Measurements from ENCODE around the gene GLRA2.

GLRA2 gene

DNA sequence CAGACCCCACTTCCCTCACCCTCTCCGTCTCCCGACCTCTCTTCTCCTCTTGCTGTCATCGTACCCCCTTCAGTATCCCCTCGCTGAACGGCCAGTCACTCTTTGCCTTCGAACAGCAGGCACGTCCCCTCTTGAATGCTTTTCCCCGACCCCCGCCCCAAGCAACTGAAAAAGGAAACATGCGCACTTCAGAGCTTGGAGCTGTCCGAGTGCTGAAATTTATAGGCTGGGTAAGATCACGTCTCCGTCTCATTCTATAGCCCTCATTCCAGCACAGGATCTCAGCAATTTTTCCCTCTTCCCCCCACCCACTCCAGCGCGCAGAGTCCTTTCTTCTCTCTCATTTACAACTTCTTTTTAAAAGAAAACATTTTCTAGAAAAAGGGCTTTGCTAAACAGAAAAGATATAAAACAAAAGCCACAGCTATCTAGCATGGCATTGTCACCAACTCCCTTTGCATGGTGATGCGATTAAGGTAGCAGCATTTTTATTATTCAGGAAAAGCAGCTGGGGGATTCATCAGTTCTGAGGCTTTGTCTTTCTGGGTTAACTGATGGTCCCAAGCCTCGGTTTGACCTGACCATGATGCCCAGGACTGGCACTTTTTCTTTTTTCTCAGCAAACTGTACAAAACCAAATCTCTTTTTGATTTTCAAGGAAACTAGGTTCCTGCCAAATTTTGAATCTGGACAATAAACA lies at the start of gene GLRA2:
TSS of gene GLRA2 (plus strand) at position 247 of the 700 bp plus-strand sequence. CDS start 522 bp downstream, outside the sequence.
- DNase-seq (ENCODE audit: low read depth in 2 of 2): no peak

DNA sequence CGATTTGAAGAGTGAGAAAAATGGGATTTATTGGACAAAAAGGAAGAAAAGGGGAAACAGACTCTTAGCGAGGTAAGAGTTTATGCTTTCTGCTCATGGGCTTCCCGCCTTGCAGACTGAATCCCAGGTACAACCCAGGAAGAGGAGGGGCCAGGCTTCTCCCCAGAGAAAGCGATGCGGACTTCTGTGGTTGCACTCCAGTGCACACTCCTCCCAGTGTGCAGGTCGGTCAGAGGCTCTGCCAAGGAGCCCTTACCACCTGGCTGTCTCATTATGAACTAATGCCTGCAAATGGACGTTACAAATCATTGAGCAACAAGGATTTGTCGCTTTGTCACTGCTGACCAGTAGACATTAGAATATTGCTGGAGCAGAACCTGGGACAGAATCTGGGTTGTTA lies 39.9 kb upstream of the GLRA2 start:
- no peak for DNase-seq (ENCODE audit: low read depth in 2 of 2)

DNA sequence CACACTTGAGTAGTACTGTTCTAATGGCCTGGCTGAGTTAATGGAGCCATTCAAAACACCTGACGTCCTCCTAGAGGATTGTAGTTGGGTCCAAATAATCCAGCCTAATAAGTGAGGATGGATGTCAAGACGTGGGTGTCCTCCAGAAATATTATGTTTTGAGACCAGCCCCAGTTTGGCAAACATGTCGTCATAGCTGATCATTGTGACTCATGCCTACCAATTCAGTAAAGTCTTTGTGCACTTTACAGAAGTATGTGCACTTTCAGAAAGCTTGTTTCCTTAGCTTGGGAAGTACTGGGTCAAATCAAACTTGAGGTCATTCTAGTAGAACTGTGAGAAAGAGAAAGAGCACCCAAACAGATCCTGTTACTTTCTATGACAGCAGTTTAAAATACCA lies 37.6 kb upstream of the GLRA2 start:
- no peak for DNase-seq (ENCODE audit: low read depth in 2 of 2)

DNA sequence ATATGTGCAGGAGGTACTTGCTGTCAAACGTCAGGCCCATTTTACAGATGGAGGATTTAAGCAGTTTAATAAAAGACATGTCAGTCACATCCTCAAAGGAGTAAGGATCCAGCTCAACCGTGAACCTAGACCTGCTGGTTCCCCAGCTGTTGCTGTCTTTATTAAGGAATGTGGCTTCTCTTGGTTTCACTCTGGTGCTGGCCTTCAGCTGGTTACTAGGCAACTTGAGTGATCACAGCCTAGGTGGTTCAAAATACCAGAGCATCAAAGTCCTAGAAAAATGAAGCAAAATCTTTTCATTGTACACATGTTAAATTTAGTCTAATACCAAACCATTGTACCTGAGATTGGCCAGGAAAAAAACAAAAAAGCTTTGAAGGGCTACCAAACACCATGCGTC lies 32.7 kb upstream of the GLRA2 start:
- no peak for DNase-seq (ENCODE audit: low read depth in 2 of 2)

DNA sequence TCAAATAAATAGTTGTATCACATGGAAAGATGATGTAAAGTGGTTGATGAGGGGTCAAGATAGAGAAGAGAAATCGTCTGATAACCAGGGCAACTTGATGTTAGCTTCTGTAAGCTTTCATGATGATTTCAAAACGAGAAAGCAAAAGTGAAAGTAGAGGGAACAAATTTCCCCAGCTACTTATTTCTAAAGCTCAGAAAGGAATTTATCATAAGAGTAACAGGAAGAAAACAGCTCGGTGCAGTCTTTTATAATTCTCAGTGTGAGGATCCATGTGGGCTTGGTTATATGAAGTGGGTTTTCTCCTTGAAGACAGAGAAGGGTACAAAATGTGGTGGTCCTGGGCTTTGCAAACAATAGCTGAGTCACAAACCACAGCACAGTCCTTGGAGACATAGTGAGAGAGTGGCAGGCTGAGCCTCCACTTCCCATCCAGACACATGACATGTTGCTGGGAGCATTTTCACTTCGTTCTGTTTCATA lies 32.1 kb upstream of the GLRA2 start:
- DNase-seq (ENCODE audit: low read depth in 2 of 2): no peak

DNA sequence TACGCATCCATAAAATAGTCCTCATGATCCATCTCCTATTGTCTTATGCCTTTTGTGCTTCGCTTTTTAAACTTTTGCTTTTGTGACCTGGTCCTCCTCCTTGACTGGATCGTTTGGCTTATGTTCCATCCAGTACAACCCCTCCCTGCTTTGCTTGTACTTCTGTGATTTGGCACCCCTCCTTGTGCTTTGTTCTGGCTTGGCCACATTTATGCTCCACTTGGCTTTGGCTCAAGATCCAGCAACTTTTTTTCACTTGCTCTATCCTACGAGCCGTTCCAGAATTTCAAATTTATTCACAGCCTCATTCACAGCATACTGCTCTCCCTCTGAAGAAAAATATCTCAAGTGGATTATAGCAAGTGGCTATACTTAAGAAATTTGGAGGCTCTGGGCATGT lies 28.0 kb upstream of the GLRA2 start:
- DNase-seq (ENCODE audit: low read depth in 2 of 2): no peak

DNA sequence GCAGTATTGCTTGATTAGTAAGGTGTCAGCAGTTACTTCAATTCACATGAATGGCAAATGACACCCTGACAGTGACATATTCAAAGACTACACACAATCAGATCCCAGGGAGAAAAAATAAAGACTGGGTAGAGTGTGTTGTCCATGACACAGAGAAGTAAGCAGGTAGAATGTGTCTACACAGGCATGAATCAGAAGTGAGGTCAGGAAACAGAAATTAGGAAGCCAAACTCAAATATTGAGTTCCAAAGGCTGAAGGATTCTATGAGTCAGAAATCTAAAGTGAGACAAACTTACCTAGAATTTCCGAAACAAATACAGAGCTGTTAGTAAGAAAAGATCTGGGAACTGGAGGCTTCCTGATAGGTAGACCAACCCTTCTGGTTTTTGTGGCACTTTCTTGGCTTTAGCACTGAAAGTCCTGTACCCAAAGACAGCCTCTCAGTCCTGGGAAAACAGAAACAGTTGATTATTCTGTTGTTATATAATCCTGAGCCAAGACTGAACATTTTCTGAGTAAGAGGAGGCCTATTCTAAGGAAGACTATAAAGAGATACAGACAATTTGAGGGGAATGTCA lies 24.3 kb upstream of the GLRA2 start:
- no peak for DNase-seq (ENCODE audit: low read depth in 2 of 2)

DNA sequence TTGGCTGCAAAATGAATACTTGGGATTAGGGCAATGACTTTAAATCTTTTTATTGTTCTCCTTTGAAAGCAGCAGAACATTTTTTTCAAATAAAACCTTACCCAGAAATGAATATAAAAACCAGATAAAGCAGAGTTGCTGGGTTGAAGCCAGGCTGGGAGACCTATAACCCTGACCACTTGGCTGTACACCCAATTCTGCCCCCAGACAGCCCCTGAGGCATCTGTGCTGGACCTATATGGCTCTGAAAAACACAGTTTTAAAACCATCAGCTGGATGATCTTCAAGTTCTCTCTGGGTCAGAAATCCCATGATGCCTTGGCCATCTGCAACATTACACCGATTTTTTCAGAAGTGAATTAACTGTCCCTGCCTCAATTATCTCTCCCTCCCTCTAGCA lies 23.7 kb upstream of the GLRA2 start:
- no peak for DNase-seq (ENCODE audit: low read depth in 2 of 2)

DNA sequence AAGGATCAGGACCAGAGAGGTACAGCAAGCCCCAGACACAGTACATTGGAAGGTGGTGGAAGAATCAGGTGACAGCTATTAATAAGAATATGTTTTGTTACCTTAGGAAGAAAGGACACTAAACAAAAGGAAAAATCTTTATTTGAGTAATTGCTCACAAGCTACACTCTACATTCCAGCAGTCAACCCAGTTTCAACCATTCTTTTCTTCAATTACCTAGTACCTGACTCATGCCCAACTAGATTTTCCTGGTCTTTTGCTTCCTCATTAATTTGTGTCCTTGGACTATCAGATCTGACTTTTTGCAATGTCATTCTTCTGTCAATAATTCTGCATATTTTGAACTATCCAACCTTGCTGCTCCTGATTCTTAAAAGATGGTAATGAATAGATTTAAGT lies 22.5 kb upstream of the GLRA2 start:
- no peak for DNase-seq (ENCODE audit: low read depth in 2 of 2)

DNA sequence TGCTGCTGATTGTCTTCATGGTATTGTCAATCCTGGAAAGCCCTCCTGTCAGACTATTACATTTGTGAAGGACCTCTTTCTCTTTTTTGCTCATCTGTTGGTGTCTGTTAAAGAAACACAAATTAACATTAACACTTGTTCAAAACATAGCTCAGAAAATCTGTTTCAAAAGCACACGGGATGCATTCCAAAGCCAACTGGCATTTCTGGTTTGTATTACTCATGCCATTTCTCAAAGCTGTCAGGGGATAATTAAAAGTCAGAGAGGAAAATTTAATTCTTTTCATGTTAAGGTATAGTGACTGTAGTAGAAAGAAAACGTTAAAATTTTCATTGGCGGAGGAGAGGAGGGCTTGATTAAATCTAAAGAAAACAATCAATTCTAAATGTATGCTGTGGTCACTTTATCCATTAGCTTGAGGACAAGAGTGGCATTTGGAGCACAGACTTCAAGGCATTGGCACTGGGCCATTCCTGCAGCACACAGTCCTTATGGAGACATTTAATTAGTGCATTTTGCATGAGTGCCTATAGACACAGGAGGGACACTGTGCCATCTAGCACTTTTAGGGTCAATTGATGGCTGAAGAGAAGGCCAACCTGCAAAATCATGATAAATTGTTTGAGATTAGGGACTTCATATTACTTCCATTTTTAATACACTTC lies 21.2 kb upstream of the GLRA2 start:
- no peak for DNase-seq (ENCODE audit: low read depth in 2 of 2)

DNA sequence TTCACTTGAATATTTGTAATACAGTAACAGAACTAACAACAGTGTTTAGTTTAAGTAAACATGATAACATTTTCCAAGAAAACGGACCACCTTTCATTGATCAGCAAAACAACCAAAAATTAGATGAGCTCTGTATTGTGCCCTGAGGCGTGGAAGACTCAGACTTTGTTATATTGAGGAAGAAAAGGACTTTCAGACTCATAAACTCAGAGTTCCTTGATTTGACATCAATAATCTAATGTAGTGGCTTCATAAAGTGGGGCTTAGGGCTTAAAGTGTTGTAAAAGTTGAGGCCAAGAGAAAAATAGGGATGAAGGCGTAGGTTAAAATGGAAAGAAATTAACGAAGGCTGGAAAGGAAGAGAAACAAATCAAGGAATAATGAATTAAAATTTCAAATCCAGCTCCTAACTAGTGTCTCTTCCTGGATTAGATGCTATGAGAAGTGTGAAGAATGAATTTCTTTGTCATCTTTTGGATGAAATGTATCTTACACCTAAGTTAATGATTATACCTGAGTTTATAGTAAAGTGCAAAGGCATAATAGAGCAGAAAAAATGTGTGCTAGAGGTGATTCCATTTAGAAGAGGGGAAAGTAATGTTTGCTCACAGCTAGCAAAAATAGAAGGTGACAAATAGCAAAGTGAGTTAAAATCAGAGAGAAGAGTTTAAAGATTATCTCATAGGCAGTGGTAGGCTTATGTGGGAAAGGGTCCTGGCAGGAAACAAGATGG lies 19.8 kb upstream of the GLRA2 start:
- no peak for DNase-seq (ENCODE audit: low read depth in 2 of 2)

DNA sequence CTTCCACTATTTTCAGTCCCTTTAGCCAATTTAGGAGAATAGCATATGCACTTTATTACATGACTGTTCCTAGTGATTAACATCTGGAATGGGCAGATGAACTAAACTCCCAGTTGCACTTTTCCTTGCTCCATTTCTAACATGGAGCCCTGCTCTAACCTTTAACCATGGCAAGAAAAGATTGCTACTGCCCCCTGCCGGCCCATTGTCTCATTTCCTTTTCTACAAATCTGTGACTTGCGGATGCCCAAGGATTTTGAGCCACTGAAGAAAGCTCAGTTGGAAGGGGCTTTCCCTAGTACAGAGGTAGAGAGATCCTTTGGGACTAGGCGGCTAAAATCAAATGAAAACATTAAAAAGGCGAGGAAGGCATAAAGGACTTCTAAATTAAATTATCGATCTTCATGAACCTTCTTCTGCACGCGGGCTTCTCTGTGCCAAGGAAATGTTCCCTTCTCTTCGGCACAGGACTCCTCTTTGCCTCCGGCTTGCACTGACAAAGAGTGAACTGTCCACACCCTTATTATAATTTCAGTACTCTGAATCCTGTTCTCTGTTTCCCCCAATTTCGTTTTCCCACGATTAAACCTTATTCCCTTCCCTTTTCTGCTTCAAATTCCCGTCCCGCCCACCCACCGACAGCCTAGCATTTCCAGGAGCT lies 577 bp upstream of the GLRA2 start:
- no peak for DNase-seq (ENCODE audit: low read depth in 2 of 2)

DNA sequence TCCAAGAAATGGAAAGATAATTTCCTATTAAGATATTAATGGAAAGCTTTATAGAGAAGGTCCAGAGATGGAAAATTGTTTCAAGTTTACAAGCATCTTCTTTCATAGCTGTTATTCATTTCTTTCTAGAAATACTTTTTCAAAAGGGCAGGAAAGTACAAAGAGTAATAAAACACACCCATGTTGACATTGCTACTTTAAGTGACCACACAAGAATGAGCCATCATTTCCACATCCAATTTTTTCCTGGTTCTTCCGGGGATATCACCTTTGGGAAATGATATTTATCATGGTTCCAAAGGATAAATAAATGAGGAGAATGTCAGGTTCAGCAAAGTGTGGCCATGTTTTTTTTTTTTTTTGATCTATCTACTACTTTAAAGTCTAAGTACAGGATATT lies 4.5 kb downstream of the GLRA2 start:
- DNase-seq (ENCODE audit: low read depth in 2 of 2): no peak

DNA sequence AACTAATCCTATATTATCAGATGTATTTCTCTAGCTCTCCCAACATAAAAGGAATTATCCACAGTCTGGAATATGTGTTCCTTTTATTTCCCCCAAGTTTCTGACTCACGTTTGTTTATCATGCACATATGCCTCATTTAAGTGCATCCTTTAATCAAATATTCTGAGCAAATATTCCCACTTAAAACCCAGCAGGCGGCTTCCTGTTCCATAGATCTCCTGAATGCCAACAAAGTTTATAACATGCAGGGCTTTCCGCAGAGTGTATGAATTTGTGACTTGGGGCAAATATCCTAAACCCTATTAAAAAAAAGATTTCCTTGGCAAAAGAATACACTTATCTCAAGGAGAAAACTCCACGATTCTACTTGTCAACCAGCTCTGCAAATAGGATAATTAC lies 16.9 kb downstream of the GLRA2 start:
- DNase-seq (ENCODE audit: low read depth in 2 of 2): no peak

DNA sequence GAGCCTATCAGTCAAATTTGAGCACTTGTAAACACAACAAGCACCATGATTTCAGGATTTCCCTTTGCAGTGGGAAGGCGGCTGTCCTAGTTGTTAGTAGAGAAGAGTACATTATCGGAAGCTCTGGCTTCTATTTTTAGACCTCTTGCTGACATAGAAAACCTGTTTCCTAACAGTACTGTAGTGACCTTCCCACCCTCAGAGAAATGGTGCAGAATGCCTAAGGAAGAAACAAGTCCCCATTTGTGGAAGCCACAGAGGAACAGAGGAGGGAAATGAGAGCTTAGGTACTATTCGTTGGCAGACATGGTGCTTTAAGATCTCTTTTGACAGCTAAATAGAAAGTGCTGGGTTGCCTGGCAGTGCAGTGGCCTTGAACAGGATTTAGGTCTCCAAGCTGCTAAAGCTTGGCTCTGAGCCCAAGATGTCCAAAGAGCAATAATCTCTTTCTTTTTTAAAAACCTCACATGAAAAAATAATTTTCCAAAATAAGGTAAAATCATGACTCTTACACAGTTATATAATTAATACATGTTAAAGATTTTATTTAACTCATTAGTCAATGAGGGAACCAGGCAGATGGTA lies 24.9 kb downstream of the GLRA2 start:
- DNase-seq (ENCODE audit: low read depth in 2 of 2): no peak

DNA sequence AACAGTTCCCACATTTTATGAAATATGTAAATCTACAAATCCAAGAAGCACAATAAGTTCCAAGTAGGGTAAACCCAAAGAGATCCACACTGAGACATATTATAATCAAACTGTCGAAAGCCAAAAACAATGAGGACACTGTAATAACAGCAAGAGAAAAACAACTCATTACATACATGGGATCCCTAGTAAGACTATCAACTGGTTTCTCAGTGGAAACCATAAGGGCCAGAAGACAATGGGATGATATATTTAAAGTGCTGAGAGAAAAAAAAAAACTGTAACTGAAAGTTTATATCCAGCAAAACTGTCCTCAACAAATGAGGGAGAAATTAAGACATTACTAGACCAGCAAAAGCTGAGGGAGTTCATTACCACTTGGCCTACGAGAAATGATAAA lies 34.7 kb downstream of the GLRA2 start:
- no peak for DNase-seq (ENCODE audit: low read depth in 2 of 2)

DNA sequence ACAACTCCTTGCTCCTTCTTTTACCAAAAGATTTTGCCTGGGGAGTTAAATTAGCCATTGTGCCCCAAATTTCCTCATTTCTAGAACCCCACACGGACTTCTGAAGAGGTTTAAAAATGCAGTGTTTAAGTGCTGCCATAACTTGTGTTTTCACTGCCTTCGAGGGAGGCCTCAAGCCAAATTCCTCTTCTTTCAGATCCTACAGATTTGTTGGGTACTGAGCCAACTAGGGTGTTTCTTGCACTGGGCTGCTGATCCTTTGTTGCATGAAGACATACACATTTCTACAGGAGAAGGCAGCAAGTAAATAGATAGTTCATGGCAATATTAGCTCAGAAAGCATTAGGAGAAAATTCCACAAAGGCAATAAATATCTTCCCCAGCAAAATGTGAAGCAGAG lies 43.8 kb downstream of the GLRA2 start:
- no peak for DNase-seq (ENCODE audit: low read depth in 2 of 2)

DNA sequence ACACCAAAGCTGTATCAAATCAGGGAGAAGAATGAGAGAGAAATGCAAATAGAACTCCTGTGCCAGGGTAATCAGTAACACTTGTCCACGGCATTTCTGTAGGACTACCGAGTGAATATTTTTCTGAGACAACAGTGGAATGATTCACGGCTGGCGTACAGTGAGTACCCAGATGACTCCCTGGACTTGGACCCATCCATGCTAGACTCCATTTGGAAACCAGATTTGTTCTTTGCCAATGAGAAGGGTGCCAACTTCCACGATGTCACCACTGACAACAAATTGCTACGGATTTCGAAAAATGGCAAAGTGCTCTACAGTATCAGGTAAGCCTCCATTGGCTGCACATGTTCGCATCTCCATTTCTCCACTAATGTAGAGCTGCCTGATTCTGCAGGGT lies 51.7 kb downstream of the GLRA2 start:
- no peak for DNase-seq (ENCODE audit: low read depth in 2 of 2)

DNA sequence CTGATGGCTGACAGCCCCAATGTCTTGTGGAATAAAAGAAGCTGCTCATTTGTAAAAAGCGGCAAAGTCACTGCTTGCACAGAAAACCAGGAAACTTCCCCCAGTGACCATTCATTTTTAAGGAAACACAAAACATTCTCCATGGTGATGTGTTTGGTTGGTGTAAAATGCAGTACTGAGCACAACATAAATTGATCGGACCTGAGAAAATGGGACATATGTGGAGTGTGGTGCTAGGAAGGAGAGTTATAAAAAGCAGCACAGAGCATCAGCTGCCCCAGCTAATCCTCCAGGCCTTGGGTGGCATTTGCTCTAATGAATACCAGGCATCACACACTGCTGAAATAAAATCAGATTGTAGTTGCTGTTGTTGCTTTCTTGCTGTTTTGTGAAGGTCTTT lies 55.2 kb downstream of the GLRA2 start:
- DNase-seq (ENCODE audit: low read depth in 2 of 2): no peak

DNA sequence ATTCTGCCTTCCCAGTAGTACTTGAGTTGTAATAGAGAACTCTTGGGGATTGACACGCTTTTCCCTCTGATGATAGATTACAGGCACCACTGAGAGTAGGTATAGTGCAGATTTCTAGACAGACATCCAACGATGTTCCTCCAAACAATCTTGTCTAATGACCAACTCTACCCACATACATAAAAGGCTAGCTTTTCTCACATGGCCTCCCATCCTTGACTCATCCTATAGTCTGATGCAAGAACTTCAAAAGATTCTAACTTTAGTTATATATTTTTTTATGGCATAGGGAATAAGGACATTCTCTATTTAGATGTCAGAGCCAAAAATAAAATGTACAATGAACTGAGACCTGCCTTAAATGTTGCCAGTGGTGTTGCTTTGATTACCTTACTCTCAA lies 60.9 kb downstream of the GLRA2 start:
- DNase-seq (ENCODE audit: low read depth in 2 of 2): no peak

DNA sequence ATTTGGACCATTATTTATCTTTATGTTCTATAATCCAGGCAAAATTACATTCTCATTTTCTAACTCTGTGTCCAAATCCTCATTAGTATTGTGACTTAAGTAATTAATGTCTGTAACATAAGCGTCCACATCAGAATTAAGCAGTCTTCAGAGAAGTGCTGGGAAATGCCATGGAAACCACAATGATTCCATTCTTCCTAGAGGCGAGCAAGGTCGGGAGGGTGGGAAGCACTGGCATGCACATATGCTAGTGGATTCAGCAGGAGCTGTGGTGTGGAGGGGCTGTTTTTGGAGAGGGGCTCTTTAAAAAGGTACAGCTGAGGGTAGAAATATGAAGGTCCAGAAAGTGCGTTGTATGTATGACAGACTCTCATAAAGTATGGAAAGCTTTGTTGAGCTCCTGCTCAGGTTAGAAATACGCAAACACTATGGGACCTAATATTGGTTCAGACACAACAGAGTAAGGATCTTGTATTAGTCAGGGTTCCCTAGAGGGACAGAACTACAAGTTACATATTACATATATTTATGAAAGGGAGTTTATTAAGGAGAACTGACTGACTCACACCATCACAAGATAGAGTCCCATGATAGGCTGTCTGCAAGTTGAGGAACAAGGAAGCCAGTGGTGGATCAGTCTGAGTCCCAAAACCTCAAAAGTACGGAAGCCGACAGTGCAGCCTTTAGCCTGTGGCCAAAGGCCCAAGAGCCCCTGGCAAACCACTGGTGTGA lies 61.5 kb downstream of the GLRA2 start:
- no peak for DNase-seq (ENCODE audit: low read depth in 2 of 2)

All from stimulated activated CD8-positive, alpha-beta memory T cell treated with anti-CD3 and anti-CD28 coated beads, Interleukin-7, amount 100 ng/mL, for 4 hours (primary cell).